IMR-90 (cell line): ENCODE results near the gene PRKCA. TPM values are rescaled to one million over a fixed set of nuclear protein-coding genes. Genes with fewer than 3 reads are reported as not detected.

ENCODE experiments used
- ATAC-seq: fragments of 200-7000 bp; cut with Tn5 transposase; 2 replicates; pipeline ENCODE4 v1.9.1; 2020; ENCODE audit warnings: low read depth, mild to moderate bottlenecking, moderate library complexity
- BruUV-seq: library from RNA; stranded (reverse); fragments of 400-500 nt; replicated peaks from 2 replicates; lab custom pipeline; 2021; lab: Mats Ljungman, UMichigan
- CTCF ChIA-PET: fragments of 300-600 bp; formaldehyde crosslinking; extraction: SDS; loops from one replicate; lab custom pipeline; 2021; ENCODE audit warnings: antibody characterized with exemption; lab: Yijun Ruan, JAX
- POLR2A ChIA-PET: fragments of 300-600 bp; sonication (Branson Sonifier 250); formaldehyde crosslinking; loops from one replicate; lab custom pipeline; 2022; ENCODE audit warnings: antibody characterized with exemption; ENCODE audit not compliant: unreplicated experiment; lab: Charles Lee
- DNase-seq: peaks from one replicate; pipeline ENCODE4 v3.0.0; 2013
- H2AFZ ChIP-seq: replicated peaks from 2 replicates; pipeline ENCODE3; 2013; ENCODE audit warnings: low read length, mild to moderate bottlenecking; ENCODE audit not compliant: poor library complexity
- H2AK5ac ChIP-seq: 2 replicates; pipeline ENCODE4 v1.6.1; 2013; ENCODE audit warnings: low read depth, low read length, inconsistent platforms
- H2AK9ac ChIP-seq: replicated peaks from 2 replicates; pipeline ENCODE3; 2013; ENCODE audit warnings: mild to moderate bottlenecking, low read depth, low read length, moderate library complexity; ENCODE audit not compliant: poor library complexity
- H2BK120ac ChIP-seq: 2 replicates; pipeline ENCODE4 v1.6.1; 2013; ENCODE audit warnings: low read depth, low read length, inconsistent platforms
- H2BK15ac ChIP-seq: 3 replicates; pipeline ENCODE4 v1.6.1; 2013; ENCODE audit warnings: low read depth, low read length, inconsistent platforms
- H2BK20ac ChIP-seq: 2 replicates; pipeline ENCODE4 v1.6.1; 2013; ENCODE audit warnings: low read depth, mild to moderate bottlenecking, inconsistent platforms, low read length, moderate library complexity
- H2BK5ac ChIP-seq: 2 replicates; pipeline ENCODE4 v1.6.1; 2013; ENCODE audit warnings: mild to moderate bottlenecking, low read depth, low read length, inconsistent platforms; ENCODE audit not compliant: poor library complexity, severe bottlenecking
- H3K14ac ChIP-seq: replicated peaks from 2 replicates; pipeline ENCODE4 v1.6.1; 2013; ENCODE audit warnings: low read depth, low read length, inconsistent platforms
- H3K18ac ChIP-seq: 2 replicates; pipeline ENCODE4 v1.6.1; 2013; ENCODE audit warnings: low read depth, low read length, control low read depth
- H3K23ac ChIP-seq: 2 replicates; pipeline ENCODE4 v1.6.1; 2013; ENCODE audit warnings: low read depth, low read length, inconsistent platforms
- H3K27ac ChIP-seq: 2 replicates; pipeline ENCODE4 v1.5.1; 2013; ENCODE audit warnings: mild to moderate bottlenecking, control low read depth, low read length; ENCODE audit not compliant: insufficient read depth
- H3K27me3 ChIP-seq: 2 replicates; pipeline ENCODE4 v1.6.1; 2013; ENCODE audit warnings: low read length; ENCODE audit not compliant: control insufficient read depth, insufficient read depth
- H3K36me3 ChIP-seq: 2 replicates; pipeline ENCODE4 v1.6.1; 2013; ENCODE audit warnings: low read length, mixed read lengths; ENCODE audit not compliant: control insufficient read depth, insufficient read depth
- H3K4ac ChIP-seq: 2 replicates; pipeline ENCODE4 v1.6.1; 2013; ENCODE audit warnings: low read depth, low read length, inconsistent platforms
- H3K4me1 ChIP-seq: 2 replicates; pipeline ENCODE4 v1.6.1; 2013; ENCODE audit warnings: low read length, mixed read lengths; ENCODE audit not compliant: control insufficient read depth, insufficient read depth
- H3K4me2 ChIP-seq: 2 replicates; pipeline ENCODE4 v1.6.1; 2013; ENCODE audit warnings: low read depth, mild to moderate bottlenecking, control low read depth, low read length, moderate library complexity
- H3K4me3 ChIP-seq: 2 replicates; pipeline ENCODE4 v1.5.1; 2013; ENCODE audit warnings: low read depth, mild to moderate bottlenecking, control low read depth, low read length, moderate library complexity; ENCODE audit not compliant: insufficient read depth
- H3K56ac ChIP-seq: 2 replicates; pipeline ENCODE4 v1.6.1; 2013; ENCODE audit warnings: low read length, inconsistent platforms; ENCODE audit not compliant: insufficient read depth; ENCODE audit errors: extremely low read depth
- H3K79me1 ChIP-seq, 2 experiments: 2 replicates each; pipeline ENCODE4 v1.6.1; 2013; ENCODE audit warnings: low read length in 2 of 2, inconsistent platforms in 1 of 2, low read depth in 1 of 2
- H3K9ac ChIP-seq: 2 replicates; pipeline ENCODE4 v1.6.1; 2013; ENCODE audit warnings: low read depth, low read length, control low read depth
- H3K9me1 ChIP-seq: 2 replicates; pipeline ENCODE4 v1.6.1; 2013; ENCODE audit warnings: low read length, inconsistent platforms; ENCODE audit not compliant: insufficient read depth
- H3K9me3 ChIP-seq: 2 replicates; pipeline ENCODE4 v1.6.1; 2013; ENCODE audit warnings: low read length; ENCODE audit not compliant: control insufficient read depth, insufficient read depth
- H4K20me1 ChIP-seq: 2 replicates; pipeline ENCODE4 v1.6.1; 2013; ENCODE audit warnings: low read length, inconsistent platforms; ENCODE audit not compliant: insufficient read depth
- H4K5ac ChIP-seq: 2 replicates; pipeline ENCODE4 v1.6.1; 2013; ENCODE audit warnings: mild to moderate bottlenecking, low read depth, low read length, control low read depth
- H4K8ac ChIP-seq, 2 experiments: 2 replicates each; pipeline ENCODE4 v1.6.1; 2013; ENCODE audit warnings: low read depth in 2 of 2, low read length in 2 of 2, control low read depth in 1 of 2, inconsistent platforms in 1 of 2
- H4K91ac ChIP-seq: 2 replicates; pipeline ENCODE4 v1.6.1; 2013; ENCODE audit warnings: low read depth, low read length, inconsistent platforms; ENCODE audit not compliant: insufficient read depth
- RFX5 ChIP-seq: IDR thresholded peaks from 2 replicates; pipeline ENCODE4 v1.8.0; 2012; ENCODE audit warnings: low read depth, mild to moderate bottlenecking, low read length, moderate library complexity
- SMC3 ChIP-seq: fragments of 150-350 bp; IDR thresholded peaks from 2 replicates; pipeline ENCODE4 v1.6.1; 2016; ENCODE audit warnings: low read depth, mild to moderate bottlenecking, antibody characterized with exemption, low read length, moderate library complexity
- WGBS, 2 experiments: methylation state at CpG; one replicate each; pipeline versions ENCODE4 v1.1.5 to v1.1.7; 2013; ENCODE audit warnings: missing lambda C conversion rate in 2 of 2; ENCODE audit not compliant: insufficient read length in 1 of 2; ENCODE audit errors: extremely low coverage in 2 of 2; 5-methylcytosine and 5-hydroxymethylcytosine counted together
- dilution Hi-C: fragments of 300-500 bp; cut with HindIII; formaldehyde crosslinking; loops from one replicate; pipeline ENCODE4 v1.14.3; 2018; ENCODE audit warnings: low sequenced_read_pairs; ENCODE audit not compliant: unreplicated experiment
- in situ Hi-C: fragments of 300-500 bp; cut with MboI; formaldehyde crosslinking; loops from 3 replicates; pipeline ENCODE4 v1.14.3; 2019; ENCODE audit warnings: low sequenced_read_pairs, inconsistent platforms, mixed read lengths
- intact Hi-C: fragments of 100-400 bp; cut with micrococcal nuclease; formaldehyde crosslinking; loops from 2 replicates; pipeline ENCODE4 v1.10.0; 2022
- polyA plus RNA-seq, 3 experiments: library from polyadenylated mRNA; depleted of rRNA; stranded (reverse); fragments of >200 nt; gene quantifications; 2 replicates each; pipeline ENCODE4 v1.2.3, GENCODE V29; 2012; ENCODE audit warnings: low replicate concordance in 1 of 3
- total RNA-seq: library from RNA; depleted of rRNA; stranded (reverse); fragments of >200 nt; gene quantifications from 2 replicates; pipeline ENCODE4 v1.2.3, GENCODE V29; 2012

PRKCA gene
- total and polyA plus RNA-seq, 2 of the 4 experiments (the other 2 are of a cell fraction): 31.0 to 46.0 TPM

DNA sequence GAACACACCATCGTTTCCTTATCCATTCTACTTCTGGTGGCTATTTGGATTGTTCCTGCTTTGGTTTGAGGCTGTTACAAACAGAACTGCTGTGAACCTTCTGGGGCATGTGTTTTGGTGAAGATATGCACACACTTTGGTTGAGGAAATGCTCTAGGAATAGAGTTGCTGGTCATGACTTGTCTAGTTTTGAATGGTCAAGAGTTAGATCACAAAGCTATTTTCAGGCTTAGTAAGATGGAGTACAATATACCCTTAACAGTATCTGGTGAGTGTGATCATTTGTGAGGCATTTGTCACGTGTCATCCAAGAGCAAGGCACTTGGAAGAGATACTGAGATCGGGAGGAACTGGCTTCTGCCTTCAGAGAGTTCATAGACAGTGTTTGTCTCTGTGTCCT lies 485.5 kb downstream of the PRKCA start:
- peaks cover 62% of the 10 kb centered on the region for H3K36me3 ChIP-seq
- in situ Hi-C loops (no loop called here), dilution Hi-C loops (no loop called here), intact Hi-C loops (no loop called here)
- no peak overlapping the region for H2AK5ac ChIP-seq
- WGBS, 2 experiments: no CpG with 5 or more reads among the region's 3 CpGs
- H2BK15ac ChIP-seq: no peak overlapping the region
- no peak overlapping the region for H3K18ac ChIP-seq
- no peak overlapping the region for H2BK20ac ChIP-seq
- no peak overlapping the region for H3K4me2 ChIP-seq
- H4K91ac ChIP-seq: no peak overlapping the region
- ChIA-PET POLR2A (no interaction called here), CTCF (no interaction called here)
- H3K27me3 ChIP-seq: no peaks in the 10 kb centered on the region
- H3K56ac ChIP-seq: no peak overlapping the region
- H4K5ac ChIP-seq: no peak overlapping the region
- H2AFZ ChIP-seq: no peak overlapping the region
- TF ChIP-seq RFX5 (no peak), SMC3 (no peak)
- no peak overlapping the region for H3K27ac ChIP-seq
- H3K4me1 ChIP-seq: no peaks in the 10 kb centered on the region; the same call in none of the 2 replicates
- no peak overlapping the region for H2BK5ac ChIP-seq
- no peak overlapping the region for H3K4ac ChIP-seq
- H3K23ac ChIP-seq: no peak overlapping the region
- no peak overlapping the region for H3K14ac ChIP-seq
- H3K4me3 ChIP-seq: no peak overlapping the region
- no peak overlapping the region for H4K8ac ChIP-seq
- ATAC-seq: no peak
- H3K9me1 ChIP-seq: peaks cover 7% of the 10 kb centered on the region; the same call in 1 of the 2 replicates
- no peak overlapping the region for H2BK120ac ChIP-seq
- no peaks in the 10 kb centered on the region for H3K9me3 ChIP-seq
- DNase-seq: no peak
- no peak overlapping the region for H3K9ac ChIP-seq
- no peak overlapping the region for H2AK9ac ChIP-seq
- BruUV-seq: no TSS peak
- peaks cover 0 to 3% of the 10 kb centered on the region in 2 experiments; a peak in 1 of 4 replicates for H3K79me1 ChIP-seq
- no peaks in the 10 kb centered on the region; the same call in none of the 2 replicates for H4K20me1 ChIP-seq
